A549 (cell line): ENCODE data around the gene PLCB3.

ENCODE experiments used
- CHD2 ChIP-seq: fragments of 150-350 bp; IDR thresholded peaks from 2 replicates; pipeline ENCODE4 v1.6.1; 2014; ENCODE audit warnings: low read length; ENCODE audit not compliant: partially characterized antibody
- CTCF ChIP-seq: fragments of >200 bp; sonication (Bioruptor Twin); formaldehyde crosslinking; IDR thresholded peaks from 3 replicates; pipeline ENCODE4 v1.5.1; 2016
- EP300 ChIP-seq, 2 experiments: fragments of >200 bp; sonication (Bioruptor Twin); formaldehyde crosslinking; IDR thresholded peaks; 2 replicates in 1 of 2; 3 replicates in 1 of 2; pipeline ENCODE4 v1.6.1; 2016 to 2017
- ESRRA ChIP-seq: fragments of 150-350 bp; IDR thresholded peaks from 2 replicates; pipeline ENCODE4 v1.6.1; 2014; ENCODE audit warnings: mild to moderate bottlenecking, low read length, borderline replicate concordance
- JUN ChIP-seq, 2 experiments: fragments of >200 bp; sonication (Bioruptor Twin); formaldehyde crosslinking; IDR thresholded peaks; 2 replicates in 1 of 2; 3 replicates in 1 of 2; pipeline ENCODE4 v1.6.1; 2016 to 2017
- KDM1A ChIP-seq: fragments of 200-600 bp; sonication (generic); IDR thresholded peaks from 2 replicates; pipeline ENCODE4 v1.6.1; 2016; ENCODE audit warnings: low read depth, mild to moderate bottlenecking
- NFE2L2 ChIP-seq: fragments of 150-350 bp; conservative IDR thresholded peaks from 2 replicates; pipeline ENCODE4 v1.6.1; 2014; ENCODE audit warnings: low read length
- PBX3 ChIP-seq: IDR thresholded peaks from 2 replicates; pipeline ENCODE4 v1.6.1; 2012
- POLR2A ChIP-seq: IDR thresholded peaks from 2 replicates; pipeline ENCODE4 v1.6.1; 2012; ENCODE audit warnings: mild to moderate bottlenecking, low read length
- RCOR1 ChIP-seq: fragments of 150-350 bp; IDR thresholded peaks from 2 replicates; pipeline ENCODE4 v1.6.1; 2014; ENCODE audit warnings: antibody characterized with exemption, low read length, low read depth
- REST ChIP-seq: fragments of 200-600 bp; sonication (generic); IDR thresholded peaks from 2 replicates; pipeline ENCODE4 v1.6.1; 2016; ENCODE audit warnings: antibody characterized with exemption, mild to moderate bottlenecking, moderate library complexity
- SMC3 ChIP-seq: fragments of >200 bp; sonication (Bioruptor Twin); formaldehyde crosslinking; IDR thresholded peaks from 3 replicates; pipeline ENCODE4 v1.6.1; 2018; ENCODE audit warnings: inconsistent platforms
- USF2 ChIP-seq: fragments of 450-650 bp; IDR thresholded peaks from 2 replicates; pipeline ENCODE4 v1.6.1; 2014; ENCODE audit warnings: antibody characterized with exemption

- TF ChIP-seq ESRRA = no peak
- no peak for TF ChIP-seq KDM1A
- TF ChIP-seq POLR2A = no peak
- no peak for TF ChIP-seq CTCF
- no peak for TF ChIP-seq SMC3
- no peak for TF ChIP-seq REST
- TF ChIP-seq RCOR1 = no peak
- TF ChIP-seq CHD2 = no peak
- no peak for TF ChIP-seq JUN (IDR thresholded peaks at IDR 0.05)
- no peak for TF ChIP-seq PBX3
- TF ChIP-seq USF2 = no peak
- TF ChIP-seq NFE2L2 = no peak
- no peak for TF ChIP-seq EP300 (IDR thresholded peaks at IDR 0.05)
These were observed 40.0 kb upstream of the PLCB3 start for GRCh38 chr11:64211181-64211872.
